Measurements from ENCODE around the gene HOXD9.

GRCh38 chr2:176134035-176134434, 11.5 kb downstream of the HOXD9 start:
- TF ChIP-seq CTCF (IDR thresholded peaks at IDR 0.05; ENCODE audit: poor library complexity, severe bottlenecking): no peak
- TF ChIP-seq EZH2 (IDR thresholded peaks at IDR 0.05; ENCODE audit: borderline replicate concordance, insufficient read depth, low read length, poor library complexity, severe bottlenecking): no peak
- TF ChIP-seq POLR2AphosphoS5 (IDR thresholded peaks at IDR 0.05): no peak
- TF ChIP-seq REST (IDR thresholded peaks at IDR 0.05; ENCODE audit: borderline replicate concordance): no peak

Data from neural cell (in vitro differentiated cells).